Endothelial cell of umbilical vein (primary cell): ENCODE measurements around the gene PGAP6.
"Not testable (repeated sequence)": the region's sequence is repeated elsewhere in the genome, so short reads cannot be mapped to it uniquely, and the experiment has no call there.

Experiments used
- EZH2 ChIP-seq: IDR thresholded peaks from 2 replicates; pipeline ENCODE4 v1.6.1; 2012; ENCODE audit warnings: borderline replicate concordance, low read depth, mild to moderate bottlenecking, moderate library complexity, low read length, inconsistent platforms; ENCODE audit not compliant: severe bottlenecking
- FOS ChIP-seq: IDR thresholded peaks from 2 replicates; pipeline ENCODE4 v1.6.1; 2011; ENCODE audit warnings: mild to moderate bottlenecking, low read length, moderate library complexity, borderline replicate concordance; ENCODE audit not compliant: insufficient read depth
- GATA2 ChIP-seq: IDR thresholded peaks from 2 replicates; pipeline ENCODE4 v1.7.0; 2011; ENCODE audit warnings: low read depth, mild to moderate bottlenecking, moderate library complexity, mixed read lengths, low read length; ENCODE audit not compliant: insufficient read length, insufficient read depth
- JUN ChIP-seq: IDR thresholded peaks from 2 replicates; pipeline ENCODE4 v1.6.1; 2011; ENCODE audit warnings: borderline replicate concordance, low read depth; ENCODE audit not compliant: insufficient read length, insufficient read depth
- MYC ChIP-seq: IDR thresholded peaks from one replicate; pipeline ENCODE4 v1.6.1; 2011; ENCODE audit warnings: mild to moderate bottlenecking, low read depth, low read length
- POLR2A ChIP-seq: IDR thresholded peaks from 2 replicates; pipeline ENCODE4 v1.6.1; 2012; ENCODE audit warnings: low read depth, mild to moderate bottlenecking, control low read depth, low read length
- POLR2AphosphoS5 ChIP-seq: IDR thresholded peaks from 2 replicates; pipeline ENCODE4 v1.6.1; 2012; ENCODE audit warnings: low read depth, mild to moderate bottlenecking, control low read depth, low read length, moderate library complexity; ENCODE audit not compliant: insufficient read depth
- TF ChIP-seq, protein P1 (sequence below), 2 donors: IDR thresholded peaks; 1 replicate in 1 of 2; 2 replicates in 1 of 2; pipeline ENCODE4 v1.5.1; 2011; ENCODE audit warnings: low read length in 2 of 2, mild to moderate bottlenecking in 2 of 2, moderate library complexity in 2 of 2, control low read depth in 1 of 2, inconsistent platforms in 1 of 2, low read depth in 1 of 2; ENCODE audit not compliant: insufficient read depth in 1 of 2; ENCODE audit errors: extremely low read depth in 1 of 2
- TF ChIP-seq, protein P2 (sequence below): IDR thresholded peaks from 2 replicates; pipeline ENCODE4 v1.6.1; 2011; ENCODE audit not compliant: insufficient read depth, insufficient read length

DNA sequence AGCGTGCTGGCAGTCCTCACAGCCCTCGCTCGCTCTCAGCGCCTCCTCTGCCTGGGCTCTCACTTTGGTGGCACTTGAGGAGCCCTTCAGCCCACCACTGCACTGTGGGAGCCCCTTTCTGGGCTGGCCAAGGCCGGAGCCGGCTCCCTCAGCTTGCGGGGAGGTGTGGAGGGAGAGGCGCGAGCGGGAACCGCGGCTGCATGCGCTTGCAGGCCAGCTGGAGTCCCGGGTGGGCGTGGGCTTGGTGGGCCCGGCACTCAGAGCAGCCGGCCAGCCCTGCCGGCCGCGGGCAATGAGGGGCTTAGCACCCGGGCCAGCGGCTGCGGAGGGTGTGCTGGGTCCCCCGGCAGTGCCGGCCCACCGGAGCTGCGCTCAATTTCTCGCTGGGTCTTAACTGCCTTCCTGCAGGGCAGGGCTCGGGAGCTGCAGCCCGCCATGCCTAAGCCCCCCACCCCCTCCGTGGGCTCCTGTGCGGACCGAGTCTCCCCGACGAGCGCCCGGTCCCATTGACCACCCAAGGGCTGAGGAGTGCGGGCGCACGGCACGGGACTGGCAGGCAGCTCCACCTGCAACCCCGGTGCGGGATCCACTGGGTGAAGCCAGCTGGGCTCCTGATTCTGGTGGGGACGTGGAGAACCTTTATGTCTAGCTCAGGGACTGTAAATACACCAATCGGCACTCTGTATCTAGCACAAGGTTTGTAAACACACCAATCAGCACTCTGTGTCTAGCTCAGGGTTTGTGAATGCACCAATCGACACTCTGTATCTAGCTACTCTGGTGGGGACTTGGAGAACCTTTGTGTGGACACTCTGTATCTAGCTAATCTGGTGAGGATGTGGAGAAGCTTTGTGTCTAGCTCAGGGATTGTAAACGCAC, 40.4 kb downstream of the PGAP6 start:
- TF ChIP-seq EZH2, POLR2A, POLR2AphosphoS5, FOS, GATA2, JUN, MYC: not testable (repeated sequence)
- TF ChIP-seq, protein P1, sequence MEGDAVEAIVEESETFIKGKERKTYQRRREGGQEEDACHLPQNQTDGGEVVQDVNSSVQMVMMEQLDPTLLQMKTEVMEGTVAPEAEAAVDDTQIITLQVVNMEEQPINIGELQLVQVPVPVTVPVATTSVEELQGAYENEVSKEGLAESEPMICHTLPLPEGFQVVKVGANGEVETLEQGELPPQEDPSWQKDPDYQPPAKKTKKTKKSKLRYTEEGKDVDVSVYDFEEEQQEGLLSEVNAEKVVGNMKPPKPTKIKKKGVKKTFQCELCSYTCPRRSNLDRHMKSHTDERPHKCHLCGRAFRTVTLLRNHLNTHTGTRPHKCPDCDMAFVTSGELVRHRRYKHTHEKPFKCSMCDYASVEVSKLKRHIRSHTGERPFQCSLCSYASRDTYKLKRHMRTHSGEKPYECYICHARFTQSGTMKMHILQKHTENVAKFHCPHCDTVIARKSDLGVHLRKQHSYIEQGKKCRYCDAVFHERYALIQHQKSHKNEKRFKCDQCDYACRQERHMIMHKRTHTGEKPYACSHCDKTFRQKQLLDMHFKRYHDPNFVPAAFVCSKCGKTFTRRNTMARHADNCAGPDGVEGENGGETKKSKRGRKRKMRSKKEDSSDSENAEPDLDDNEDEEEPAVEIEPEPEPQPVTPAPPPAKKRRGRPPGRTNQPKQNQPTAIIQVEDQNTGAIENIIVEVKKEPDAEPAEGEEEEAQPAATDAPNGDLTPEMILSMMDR (IDR thresholded peaks at IDR 0.05; ENCODE audit: extremely low read depth in 1 of 2, insufficient read depth in 1 of 2, low read depth in 1 of 2, low read length in 2 of 2): not testable (repeated sequence)
- TF ChIP-seq, protein P2, sequence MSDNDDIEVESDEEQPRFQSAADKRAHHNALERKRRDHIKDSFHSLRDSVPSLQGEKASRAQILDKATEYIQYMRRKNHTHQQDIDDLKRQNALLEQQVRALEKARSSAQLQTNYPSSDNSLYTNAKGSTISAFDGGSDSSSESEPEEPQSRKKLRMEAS: not testable (repeated sequence)
